ENCODE results near the gene SPDEF. TPM values are rescaled to one million over a fixed set of nuclear protein-coding genes. Genes with fewer than 3 reads are reported as not detected.

Gene SPDEF
- total and polyA plus RNA-seq, 10 of the 15 experiments (the other 5 are each of a cell fraction or from before 2014, with no cell fraction given) = not detected

- Histone ChIP-seq H3K79me2 (ENCODE audit: control insufficient read depth, insufficient read depth, low read length) (no peaks in the 10 kb centered on the region), H3K4me2 (ENCODE audit: control insufficient read depth, insufficient read depth) (no peak overlapping the region), H2AFZ (ENCODE audit: control insufficient read depth, low read depth, low read length) (no peak overlapping the region), H3K27ac (ENCODE audit: control insufficient read depth, insufficient read depth) (no peak overlapping the region), H3K27me3 (replicated peaks in 1 of 2; ENCODE audit: control insufficient read depth in 2 of 2, insufficient read depth in 2 of 2, low read length in 1 of 2) (no peaks in the 10 kb centered on the region; a peak in 1 of 4 replicates), H3K4me3 (no peak overlapping the region), H3K9ac (ENCODE audit: control insufficient read depth, insufficient read depth, low read length) (no peak overlapping the region), H4K20me1 (ENCODE audit: control insufficient read depth, insufficient read depth) (no peaks in the 10 kb centered on the region), H3K9me3 (replicated peaks; ENCODE audit: control insufficient read depth, insufficient read depth, low read length) (no peaks in the 10 kb centered on the region), H3K36me3 (ENCODE audit: control insufficient read depth in 2 of 2, insufficient read depth in 2 of 2, low read length in 1 of 2) (no peaks in the 10 kb centered on the region), H3K4me1 (ENCODE audit: control insufficient read depth, insufficient read depth, low read length) (no peaks in the 10 kb centered on the region)
- DNase-seq (ENCODE audit: low read depth, low spot score) = no peak
- POLR2A ChIA-PET = no interaction called here
- WGBS (ENCODE audit: insufficient coverage, insufficient replicate concordance, low lambda C conversion rate, missing lambda C conversion rate) = 71% methylated on average over 8 of the region's 8 CpGs
- in situ Hi-C loops (cut with MboI) = no loop called here
- no peak for ATAC-seq
- intact Hi-C loops (cut with micrococcal nuclease; ENCODE audit: unreplicated experiment) = no loop called here
- RAD21 ChIA-PET (ENCODE audit: unreplicated experiment) = no interaction called here
- BruUV-seq (replicated peaks) = no TSS peak
- SMC1A ChIA-PET (ENCODE audit: uncharacterized antibody, unreplicated experiment) = interaction anchor here (0.9 kb wide), 1 partner anchor 115 kb away, joined by 3 read pairs; no protein-coding TSS in a partner anchor
- FAIRE-seq = no peak
- CTCF ChIA-PET = no interaction called here
- TF ChIP-seq, protein P1, sequence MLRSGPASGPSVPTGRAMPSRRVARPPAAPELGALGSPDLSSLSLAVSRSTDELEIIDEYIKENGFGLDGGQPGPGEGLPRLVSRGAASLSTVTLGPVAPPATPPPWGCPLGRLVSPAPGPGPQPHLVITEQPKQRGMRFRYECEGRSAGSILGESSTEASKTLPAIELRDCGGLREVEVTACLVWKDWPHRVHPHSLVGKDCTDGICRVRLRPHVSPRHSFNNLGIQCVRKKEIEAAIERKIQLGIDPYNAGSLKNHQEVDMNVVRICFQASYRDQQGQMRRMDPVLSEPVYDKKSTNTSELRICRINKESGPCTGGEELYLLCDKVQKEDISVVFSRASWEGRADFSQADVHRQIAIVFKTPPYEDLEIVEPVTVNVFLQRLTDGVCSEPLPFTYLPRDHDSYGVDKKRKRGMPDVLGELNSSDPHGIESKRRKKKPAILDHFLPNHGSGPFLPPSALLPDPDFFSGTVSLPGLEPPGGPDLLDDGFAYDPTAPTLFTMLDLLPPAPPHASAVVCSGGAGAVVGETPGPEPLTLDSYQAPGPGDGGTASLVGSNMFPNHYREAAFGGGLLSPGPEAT (IDR thresholded peaks at IDR 0.05; ENCODE audit: low read depth) = no peak
- TF ChIP-seq, protein P2, sequence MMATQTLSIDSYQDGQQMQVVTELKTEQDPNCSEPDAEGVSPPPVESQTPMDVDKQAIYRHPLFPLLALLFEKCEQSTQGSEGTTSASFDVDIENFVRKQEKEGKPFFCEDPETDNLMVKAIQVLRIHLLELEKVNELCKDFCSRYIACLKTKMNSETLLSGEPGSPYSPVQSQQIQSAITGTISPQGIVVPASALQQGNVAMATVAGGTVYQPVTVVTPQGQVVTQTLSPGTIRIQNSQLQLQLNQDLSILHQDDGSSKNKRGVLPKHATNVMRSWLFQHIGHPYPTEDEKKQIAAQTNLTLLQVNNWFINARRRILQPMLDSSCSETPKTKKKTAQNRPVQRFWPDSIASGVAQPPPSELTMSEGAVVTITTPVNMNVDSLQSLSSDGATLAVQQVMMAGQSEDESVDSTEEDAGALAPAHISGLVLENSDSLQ (IDR thresholded peaks at IDR 0.05) = no peak
- TF ChIP-seq, protein P3, sequence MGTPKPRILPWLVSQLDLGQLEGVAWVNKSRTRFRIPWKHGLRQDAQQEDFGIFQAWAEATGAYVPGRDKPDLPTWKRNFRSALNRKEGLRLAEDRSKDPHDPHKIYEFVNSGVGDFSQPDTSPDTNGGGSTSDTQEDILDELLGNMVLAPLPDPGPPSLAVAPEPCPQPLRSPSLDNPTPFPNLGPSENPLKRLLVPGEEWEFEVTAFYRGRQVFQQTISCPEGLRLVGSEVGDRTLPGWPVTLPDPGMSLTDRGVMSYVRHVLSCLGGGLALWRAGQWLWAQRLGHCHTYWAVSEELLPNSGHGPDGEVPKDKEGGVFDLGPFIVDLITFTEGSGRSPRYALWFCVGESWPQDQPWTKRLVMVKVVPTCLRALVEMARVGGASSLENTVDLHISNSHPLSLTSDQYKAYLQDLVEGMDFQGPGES (IDR thresholded peaks at IDR 0.05) = no peak
- TF ChIP-seq SKIL (IDR thresholded peaks at IDR 0.05; ENCODE audit: low read depth, poor library complexity, severe bottlenecking) = no peak
- no peak for TF ChIP-seq FOS (IDR thresholded peaks at IDR 0.05; ENCODE audit: borderline replicate concordance, extremely low read depth, insufficient read length)
- no peak for TF ChIP-seq EZH2 (IDR thresholded peaks at IDR 0.05; ENCODE audit: borderline replicate concordance, control insufficient read depth, low read depth, low read length)
- TF ChIP-seq ZSCAN29 (IDR thresholded peaks at IDR 0.05) = no peak
- TF ChIP-seq NR2F1 (conservative IDR thresholded peaks at IDR 0.05) = no peak
- no peak for TF ChIP-seq ATF7 (IDR thresholded peaks at IDR 0.05; ENCODE audit: low read depth)
Measured at GRCh38 chr6:34540841-34541240, 15.3 kb downstream of the SPDEF start.

Measured in GM12878 (cell line).